Measurements from ENCODE around the gene PLXNA2. TPM values are rescaled to one million over a fixed set of nuclear protein-coding genes. Genes with fewer than 3 reads are reported as not detected.

PLXNA2 gene
- polyA plus RNA-seq, 1 of the 3 experiments (the other 2 are of a cell fraction), result 8.5 TPM

DNA sequence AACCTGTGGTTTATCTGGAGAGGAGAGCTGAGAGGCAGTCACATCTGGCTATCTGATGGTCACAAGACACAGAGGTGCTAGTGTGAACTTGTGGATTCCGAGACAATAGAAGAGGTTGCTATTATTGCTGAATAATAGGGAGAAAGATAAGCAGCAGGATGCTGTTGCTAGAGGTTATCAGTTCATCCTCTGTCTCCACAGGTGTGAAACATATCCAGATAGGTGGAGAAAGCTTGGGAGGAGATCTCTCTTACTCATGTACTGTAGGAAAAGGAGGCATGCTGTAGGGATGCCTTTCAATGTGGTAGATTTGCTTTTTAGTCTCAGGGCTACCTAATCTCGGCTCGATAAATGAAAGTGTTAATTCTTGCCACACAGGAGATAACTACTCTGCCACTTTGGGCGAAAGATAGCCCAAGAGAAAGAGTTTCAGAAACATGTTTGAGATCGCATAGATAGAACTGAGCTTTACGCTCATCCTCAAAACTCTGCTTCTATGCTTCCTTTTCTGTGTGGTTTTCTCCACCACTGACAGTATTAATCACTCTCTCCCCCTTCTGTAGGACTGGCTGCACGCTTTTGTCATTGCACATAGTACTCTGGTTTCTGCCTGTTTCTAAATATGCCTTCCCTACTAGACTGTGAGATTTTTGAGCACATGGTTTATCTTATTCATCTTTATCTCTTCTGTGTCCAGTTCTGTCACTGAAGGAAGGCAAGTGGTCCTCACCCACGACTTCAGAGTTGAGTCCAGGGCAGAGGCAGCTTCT is 36.7 kb upstream of the PLXNA2 start (continued):
- no peak for TF ChIP-seq EZH2phosphoT487 (IDR thresholded peaks at IDR 0.05; ENCODE audit: borderline replicate concordance, low read depth)

DNA sequence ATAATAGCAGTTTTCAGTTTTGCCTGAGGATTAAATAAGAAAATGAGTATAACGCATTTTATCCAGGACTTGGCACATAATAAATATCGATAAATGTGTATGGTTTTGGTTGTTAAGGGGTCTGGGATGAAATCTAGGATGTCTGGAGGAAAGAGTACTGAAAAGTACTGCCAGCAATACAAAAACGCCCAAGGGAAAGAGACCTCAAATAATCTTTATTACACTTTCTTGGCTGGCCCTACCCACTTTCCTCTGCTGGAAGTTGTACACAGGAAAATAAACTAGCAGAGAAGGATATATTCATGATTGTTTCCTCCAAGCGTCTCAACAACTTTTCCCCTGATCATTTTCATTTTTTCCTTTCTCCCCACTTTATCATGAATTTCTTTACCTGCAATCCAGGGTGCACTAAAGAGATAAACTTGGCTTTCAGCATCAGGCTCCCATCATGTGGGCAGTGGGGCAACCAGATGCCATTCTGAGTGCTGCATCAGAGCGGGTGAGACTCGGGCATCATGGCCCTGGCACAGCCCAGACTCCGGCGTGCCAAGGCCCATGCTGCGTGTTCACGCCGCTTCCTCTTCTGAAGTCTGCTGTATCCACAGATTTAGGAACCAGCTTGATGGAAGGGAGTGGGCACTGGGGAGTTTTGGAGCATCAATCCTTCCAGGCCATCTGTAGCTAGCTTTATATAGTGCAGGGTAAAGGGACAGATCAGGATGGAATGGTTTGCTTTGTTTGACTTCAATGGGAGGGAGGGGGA is 35.8 kb upstream of the PLXNA2 start:
- Histone ChIP-seq H4K20me1 (ENCODE audit: insufficient read depth) (no peaks in the 10 kb centered on the region), H3K9me3 (no peaks in the 10 kb centered on the region), H3K4me2 (no peak overlapping the region), H3K9ac (no peak overlapping the region), H3K4me1 (ENCODE audit: control insufficient read depth in 1 of 2, insufficient read depth in 2 of 2, low read depth in 1 of 2, low read length in 1 of 2) (no peaks in the 10 kb centered on the region; a peak in 1 of 4 replicates), H3K27ac (ENCODE audit: low read depth in 2 of 2, low read length in 1 of 2) (no peak overlapping the region), H3F3A (replicated peaks; ENCODE audit: insufficient read depth) (no peaks in the 10 kb centered on the region), H3K4me3 (ENCODE audit: low read depth in 2 of 2, low read length in 1 of 2) (no peak overlapping the region), H3K27me3 (ENCODE audit: insufficient read depth) (no peaks in the 10 kb centered on the region), H2AFZ (ENCODE audit: low read depth) (no peak overlapping the region), H3K9me2 (no peaks in the 10 kb centered on the region), H3K79me2 (ENCODE audit: insufficient read depth) (no peaks in the 10 kb centered on the region), H3K36me3 (replicated peaks in 1 of 2; ENCODE audit: control insufficient read depth in 1 of 2, insufficient read depth in 2 of 2, low read length in 1 of 2) (no peaks in the 10 kb centered on the region)
- no peak for DNase-seq
- POLR2A ChIA-PET, result no interaction called here
- TF ChIP-seq, protein P1, sequence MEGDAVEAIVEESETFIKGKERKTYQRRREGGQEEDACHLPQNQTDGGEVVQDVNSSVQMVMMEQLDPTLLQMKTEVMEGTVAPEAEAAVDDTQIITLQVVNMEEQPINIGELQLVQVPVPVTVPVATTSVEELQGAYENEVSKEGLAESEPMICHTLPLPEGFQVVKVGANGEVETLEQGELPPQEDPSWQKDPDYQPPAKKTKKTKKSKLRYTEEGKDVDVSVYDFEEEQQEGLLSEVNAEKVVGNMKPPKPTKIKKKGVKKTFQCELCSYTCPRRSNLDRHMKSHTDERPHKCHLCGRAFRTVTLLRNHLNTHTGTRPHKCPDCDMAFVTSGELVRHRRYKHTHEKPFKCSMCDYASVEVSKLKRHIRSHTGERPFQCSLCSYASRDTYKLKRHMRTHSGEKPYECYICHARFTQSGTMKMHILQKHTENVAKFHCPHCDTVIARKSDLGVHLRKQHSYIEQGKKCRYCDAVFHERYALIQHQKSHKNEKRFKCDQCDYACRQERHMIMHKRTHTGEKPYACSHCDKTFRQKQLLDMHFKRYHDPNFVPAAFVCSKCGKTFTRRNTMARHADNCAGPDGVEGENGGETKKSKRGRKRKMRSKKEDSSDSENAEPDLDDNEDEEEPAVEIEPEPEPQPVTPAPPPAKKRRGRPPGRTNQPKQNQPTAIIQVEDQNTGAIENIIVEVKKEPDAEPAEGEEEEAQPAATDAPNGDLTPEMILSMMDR (IDR thresholded peaks at IDR 0.05), result no peak
- TF ChIP-seq, protein P2, sequence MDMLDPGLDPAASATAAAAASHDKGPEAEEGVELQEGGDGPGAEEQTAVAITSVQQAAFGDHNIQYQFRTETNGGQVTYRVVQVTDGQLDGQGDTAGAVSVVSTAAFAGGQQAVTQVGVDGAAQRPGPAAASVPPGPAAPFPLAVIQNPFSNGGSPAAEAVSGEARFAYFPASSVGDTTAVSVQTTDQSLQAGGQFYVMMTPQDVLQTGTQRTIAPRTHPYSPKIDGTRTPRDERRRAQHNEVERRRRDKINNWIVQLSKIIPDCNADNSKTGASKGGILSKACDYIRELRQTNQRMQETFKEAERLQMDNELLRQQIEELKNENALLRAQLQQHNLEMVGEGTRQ (IDR thresholded peaks at IDR 0.05; ENCODE audit: borderline replicate concordance, low read depth, low read length), result no peak
- TF ChIP-seq ELF1 (IDR thresholded peaks at IDR 0.05) (no peak), CHD2 (IDR thresholded peaks at IDR 0.05; ENCODE audit: low read length, partially characterized antibody) (no peak), SIN3A (IDR thresholded peaks at IDR 0.05; ENCODE audit: borderline replicate concordance, low read depth, low read length) (no peak), TEAD4 (IDR thresholded peaks at IDR 0.05; ENCODE audit: borderline replicate concordance, insufficient read depth) (no peak), FOXM1 (IDR thresholded peaks at IDR 0.05; ENCODE audit: low read depth) (no peak), JUND (IDR thresholded peaks at IDR 0.05) (no peak), EZH2phosphoT487 (IDR thresholded peaks at IDR 0.05; ENCODE audit: borderline replicate concordance, low read depth) (no peak), TCF12 (IDR thresholded peaks at IDR 0.05) (no peak), TAF1 (IDR thresholded peaks at IDR 0.05; ENCODE audit: borderline replicate concordance, low read depth, low read length) (no peak), SMC3 (IDR thresholded peaks at IDR 0.05; ENCODE audit: low read depth, low read length) (no peak)
- TF ChIP-seq, protein P3, sequence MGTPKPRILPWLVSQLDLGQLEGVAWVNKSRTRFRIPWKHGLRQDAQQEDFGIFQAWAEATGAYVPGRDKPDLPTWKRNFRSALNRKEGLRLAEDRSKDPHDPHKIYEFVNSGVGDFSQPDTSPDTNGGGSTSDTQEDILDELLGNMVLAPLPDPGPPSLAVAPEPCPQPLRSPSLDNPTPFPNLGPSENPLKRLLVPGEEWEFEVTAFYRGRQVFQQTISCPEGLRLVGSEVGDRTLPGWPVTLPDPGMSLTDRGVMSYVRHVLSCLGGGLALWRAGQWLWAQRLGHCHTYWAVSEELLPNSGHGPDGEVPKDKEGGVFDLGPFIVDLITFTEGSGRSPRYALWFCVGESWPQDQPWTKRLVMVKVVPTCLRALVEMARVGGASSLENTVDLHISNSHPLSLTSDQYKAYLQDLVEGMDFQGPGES (IDR thresholded peaks at IDR 0.05; ENCODE audit: low read depth, low read length), result no peak
- TF ChIP-seq, protein P4, sequence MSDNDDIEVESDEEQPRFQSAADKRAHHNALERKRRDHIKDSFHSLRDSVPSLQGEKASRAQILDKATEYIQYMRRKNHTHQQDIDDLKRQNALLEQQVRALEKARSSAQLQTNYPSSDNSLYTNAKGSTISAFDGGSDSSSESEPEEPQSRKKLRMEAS (IDR thresholded peaks at IDR 0.05; ENCODE audit: low read depth), result no peak
- TF ChIP-seq, protein P5, sequence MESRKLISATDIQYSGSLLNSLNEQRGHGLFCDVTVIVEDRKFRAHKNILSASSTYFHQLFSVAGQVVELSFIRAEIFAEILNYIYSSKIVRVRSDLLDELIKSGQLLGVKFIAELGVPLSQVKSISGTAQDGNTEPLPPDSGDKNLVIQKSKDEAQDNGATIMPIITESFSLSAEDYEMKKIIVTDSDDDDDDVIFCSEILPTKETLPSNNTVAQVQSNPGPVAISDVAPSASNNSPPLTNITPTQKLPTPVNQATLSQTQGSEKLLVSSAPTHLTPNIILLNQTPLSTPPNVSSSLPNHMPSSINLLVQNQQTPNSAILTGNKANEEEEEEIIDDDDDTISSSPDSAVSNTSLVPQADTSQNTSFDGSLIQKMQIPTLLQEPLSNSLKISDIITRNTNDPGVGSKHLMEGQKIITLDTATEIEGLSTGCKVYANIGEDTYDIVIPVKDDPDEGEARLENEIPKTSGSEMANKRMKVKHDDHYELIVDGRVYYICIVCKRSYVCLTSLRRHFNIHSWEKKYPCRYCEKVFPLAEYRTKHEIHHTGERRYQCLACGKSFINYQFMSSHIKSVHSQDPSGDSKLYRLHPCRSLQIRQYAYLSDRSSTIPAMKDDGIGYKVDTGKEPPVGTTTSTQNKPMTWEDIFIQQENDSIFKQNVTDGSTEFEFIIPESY (IDR thresholded peaks at IDR 0.05; ENCODE audit: borderline replicate concordance, low read depth), result no peak
- CTCF ChIA-PET, result interaction anchor here (1.7 to 1.8 kb wide), 2 partner anchors 10 kb away, joined by 3 to 5 read pairs; no protein-coding TSS in a partner anchor
- 67% methylated on average over 11 of the region's 11 CpGs for WGBS (ENCODE audit: low lambda C conversion rate)

Data from SK-N-SH (cell line).